ENCODE measurements around the gene LIPA.

LIPA gene

DNA sequence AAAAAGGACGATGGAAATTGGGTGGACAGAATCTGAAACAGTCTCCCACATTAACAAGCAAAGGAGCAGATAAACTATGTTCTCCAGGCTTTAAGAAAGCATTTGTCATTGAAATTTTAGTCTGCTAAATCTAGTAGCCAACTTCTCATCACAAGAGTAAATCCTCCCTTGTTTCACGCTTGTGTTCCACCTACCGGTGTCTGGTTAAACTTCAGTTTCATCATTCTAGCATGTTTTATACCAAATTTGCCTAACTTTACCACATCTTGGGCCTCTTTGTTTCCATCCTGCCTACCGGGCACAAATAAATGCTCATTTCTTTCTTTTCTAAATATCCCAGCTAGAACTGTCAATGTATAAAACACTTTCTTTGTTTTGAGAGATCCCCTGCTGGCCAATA, 5.8 kb downstream of the LIPA start:
- TF ChIP-seq, protein P1, sequence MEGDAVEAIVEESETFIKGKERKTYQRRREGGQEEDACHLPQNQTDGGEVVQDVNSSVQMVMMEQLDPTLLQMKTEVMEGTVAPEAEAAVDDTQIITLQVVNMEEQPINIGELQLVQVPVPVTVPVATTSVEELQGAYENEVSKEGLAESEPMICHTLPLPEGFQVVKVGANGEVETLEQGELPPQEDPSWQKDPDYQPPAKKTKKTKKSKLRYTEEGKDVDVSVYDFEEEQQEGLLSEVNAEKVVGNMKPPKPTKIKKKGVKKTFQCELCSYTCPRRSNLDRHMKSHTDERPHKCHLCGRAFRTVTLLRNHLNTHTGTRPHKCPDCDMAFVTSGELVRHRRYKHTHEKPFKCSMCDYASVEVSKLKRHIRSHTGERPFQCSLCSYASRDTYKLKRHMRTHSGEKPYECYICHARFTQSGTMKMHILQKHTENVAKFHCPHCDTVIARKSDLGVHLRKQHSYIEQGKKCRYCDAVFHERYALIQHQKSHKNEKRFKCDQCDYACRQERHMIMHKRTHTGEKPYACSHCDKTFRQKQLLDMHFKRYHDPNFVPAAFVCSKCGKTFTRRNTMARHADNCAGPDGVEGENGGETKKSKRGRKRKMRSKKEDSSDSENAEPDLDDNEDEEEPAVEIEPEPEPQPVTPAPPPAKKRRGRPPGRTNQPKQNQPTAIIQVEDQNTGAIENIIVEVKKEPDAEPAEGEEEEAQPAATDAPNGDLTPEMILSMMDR (IDR thresholded peaks at IDR 0.05; ENCODE audit: borderline replicate concordance, extremely low read depth, low read length, poor library complexity, severe bottlenecking): no peak
- no peak for TF ChIP-seq EZH2 (IDR thresholded peaks at IDR 0.05; ENCODE audit: borderline replicate concordance, low read depth, low read length, severe bottlenecking)
- no peaks in the 10 kb centered on the region for H4K20me1 ChIP-seq (ENCODE audit: insufficient read depth, low read length)
- no peak overlapping the region for H3K4me3 ChIP-seq (ENCODE audit: low read depth in 1 of 2, low read length in 2 of 2)
- ATAC-seq (ENCODE audit: insufficient read depth, low read depth): no peak
- no peaks in the 10 kb centered on the region for H3K79me2 ChIP-seq (ENCODE audit: insufficient read depth, low read length)
- no peak overlapping the region for H2AFZ ChIP-seq (ENCODE audit: low read depth, low read length)
- no peak overlapping the region for H3K9ac ChIP-seq (ENCODE audit: low read depth, low read length)
- no peak overlapping the region for H3K4me2 ChIP-seq (ENCODE audit: insufficient read depth, low read length)
- H3K27me3 ChIP-seq (ENCODE audit: insufficient read depth, low read length, poor library complexity): no peaks in the 10 kb centered on the region
- H3K36me3 ChIP-seq (ENCODE audit: insufficient read depth, low read length): no peaks in the 10 kb centered on the region
- H3K4me1 ChIP-seq (ENCODE audit: insufficient read depth, low read length): peaks cover 6% of the 10 kb centered on the region
- no peak overlapping the region for H3K27ac ChIP-seq (ENCODE audit: low read length)
- no peak for DNase-seq
- no peaks in the 10 kb centered on the region for H3K9me3 ChIP-seq (ENCODE audit: insufficient read depth, low read length, severe bottlenecking)

- Histone ChIP-seq H3K27ac (ENCODE audit: low read length) (no peak overlapping the region), H4K20me1 (ENCODE audit: insufficient read depth, low read length) (no peaks in the 10 kb centered on the region), H3K79me2 (ENCODE audit: insufficient read depth, low read length) (no peaks in the 10 kb centered on the region), H3K9me3 (ENCODE audit: insufficient read depth, low read length, severe bottlenecking) (no peaks in the 10 kb centered on the region), H3K4me1 (ENCODE audit: insufficient read depth, low read length) (no peaks in the 10 kb centered on the region), H2AFZ (ENCODE audit: low read depth, low read length) (no peak overlapping the region), H3K4me2 (ENCODE audit: insufficient read depth, low read length) (no peak overlapping the region), H3K27me3 (ENCODE audit: insufficient read depth, low read length, poor library complexity) (no peaks in the 10 kb centered on the region), H3K4me3 (ENCODE audit: low read depth in 1 of 2, low read length in 2 of 2) (no peak overlapping the region), H3K9ac (ENCODE audit: low read depth, low read length) (no peak overlapping the region), H3K36me3 (ENCODE audit: insufficient read depth, low read length) (peaks cover 7% of the 10 kb centered on the region; the same call in 1 of the 2 replicates)
- TF ChIP-seq, protein P1 (IDR thresholded peaks at IDR 0.05; ENCODE audit: borderline replicate concordance, extremely low read depth, low read length, poor library complexity, severe bottlenecking): no peak
- TF ChIP-seq EZH2 (IDR thresholded peaks at IDR 0.05; ENCODE audit: borderline replicate concordance, low read depth, low read length, severe bottlenecking): no peak
- ATAC-seq (ENCODE audit: insufficient read depth, low read depth) (no peak), DNase-seq (no peak)
These were observed 8.6 kb downstream of the LIPA start for GRCh38 chr10:89242840-89243568.

DNA sequence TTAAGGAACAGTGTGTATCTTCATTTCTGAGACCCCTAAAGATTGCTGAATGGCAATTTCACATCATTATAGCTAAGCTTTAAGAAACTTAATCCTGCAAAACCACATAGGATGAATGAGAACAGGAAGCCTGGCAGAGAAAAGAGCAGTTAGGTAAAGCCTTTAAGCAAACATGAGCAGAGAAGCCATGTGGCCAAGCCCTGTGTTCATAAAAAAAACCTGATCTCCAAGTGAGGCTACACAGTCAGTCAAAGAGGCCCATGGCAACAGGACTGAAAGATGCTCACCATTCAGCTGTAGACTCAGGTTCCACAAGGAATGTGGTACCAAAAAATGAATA, 9.3 kb downstream of the LIPA start:
- Histone ChIP-seq H3K36me3 (ENCODE audit: insufficient read depth, low read length) (peaks cover 7% of the 10 kb centered on the region; the same call in 1 of the 2 replicates), H2AFZ (ENCODE audit: low read depth, low read length) (no peak overlapping the region), H3K27me3 (ENCODE audit: insufficient read depth, low read length, poor library complexity) (no peaks in the 10 kb centered on the region), H3K9ac (ENCODE audit: low read depth, low read length) (no peak overlapping the region), H3K27ac (ENCODE audit: low read length) (no peak overlapping the region), H3K79me2 (ENCODE audit: insufficient read depth, low read length) (no peaks in the 10 kb centered on the region), H3K4me2 (ENCODE audit: insufficient read depth, low read length) (no peak overlapping the region), H3K4me3 (ENCODE audit: low read depth in 1 of 2, low read length in 2 of 2) (no peak overlapping the region), H3K9me3 (ENCODE audit: insufficient read depth, low read length, severe bottlenecking) (no peaks in the 10 kb centered on the region), H4K20me1 (ENCODE audit: insufficient read depth, low read length) (no peaks in the 10 kb centered on the region), H3K4me1 (ENCODE audit: insufficient read depth, low read length) (no peaks in the 10 kb centered on the region)
- no peak for DNase-seq
- TF ChIP-seq, protein P1 (IDR thresholded peaks at IDR 0.05; ENCODE audit: borderline replicate concordance, extremely low read depth, low read length, poor library complexity, severe bottlenecking): no peak
- TF ChIP-seq EZH2 (IDR thresholded peaks at IDR 0.05; ENCODE audit: borderline replicate concordance, low read depth, low read length, severe bottlenecking): no peak
- 0 out of 3 replicates have a peak, but pooled peaks have one; percentile 33 for ATAC-seq (ENCODE audit: insufficient read depth, low read depth)

All from DND-41 (cell line).